Common myeloid progenitor, CD34-positive (primary cell): ENCODE results near the gene SPSB4.

ENCODE experiments used
- CTCF ChIA-PET: fragments of 350-600 bp; sonication (Branson Sonifier 250); formaldehyde crosslinking; loops from one replicate; lab custom pipeline; 2021; ENCODE audit warnings: antibody characterized with exemption; lab: Charles Lee
- POLR2A ChIA-PET: fragments of 350-600 bp; sonication (Branson Sonifier 250); formaldehyde crosslinking; loops from one replicate; lab custom pipeline; 2021; ENCODE audit warnings: antibody characterized with exemption; lab: Charles Lee
- DNase-seq, 3 donors: peaks; one replicate each; pipeline versions ENCODE4 v3.0.0 to v3.0.0-alpha.2; 2013
- H3K27ac ChIP-seq, 2 experiments: 1 replicate in 1 of 2; 2 replicates in 1 of 2; pipeline ENCODE4 v1.7.0; 2013; ENCODE audit warnings: inconsistent platforms in 2 of 2, low read length in 2 of 2, mild to moderate bottlenecking in 2 of 2, low read depth in 1 of 2, moderate library complexity in 1 of 2; ENCODE audit not compliant: severe bottlenecking in 2 of 2, insufficient read depth in 1 of 2, poor library complexity in 1 of 2
- H3K27me3 ChIP-seq, 5 experiments: replicated peaks in 2 of 5; 1 replicate in 3 of 5; 2 replicates in 2 of 5; pipeline versions ENCODE4 v1.6.1 to v1.7.0; 2013; ENCODE audit warnings: low read length in 4 of 5, mild to moderate bottlenecking in 2 of 5, moderate library complexity in 2 of 5, inconsistent platforms in 1 of 5; ENCODE audit not compliant: insufficient read depth in 5 of 5, control insufficient read depth in 4 of 5
- H3K36me3 ChIP-seq, 4 experiments: 1 replicate in 2 of 4; 2 replicates in 2 of 4; pipeline versions ENCODE4 v1.6.1 to v1.7.0; 2013; ENCODE audit warnings: low read length in 3 of 4, control low read depth in 1 of 4, mild to moderate bottlenecking in 1 of 4; ENCODE audit not compliant: control insufficient read depth in 4 of 4, insufficient read depth in 4 of 4
- H3K4me1 ChIP-seq, 4 experiments: 1 replicate in 3 of 4; 2 replicates in 1 of 4; pipeline versions ENCODE4 v1.6.1 to v1.7.1; 2013; ENCODE audit warnings: low read length in 3 of 4, mild to moderate bottlenecking in 3 of 4, control low read depth in 1 of 4, inconsistent platforms in 1 of 4, moderate library complexity in 1 of 4; ENCODE audit not compliant: control insufficient read depth in 4 of 4, insufficient read depth in 4 of 4; ENCODE audit errors: control extremely low read depth in 1 of 4
- H3K4me3 ChIP-seq, 7 experiments: 1 replicate in 4 of 7; 2 replicates in 3 of 7; pipeline versions ENCODE4 v1.5.1 to v1.7.0; 2013; ENCODE audit warnings: mild to moderate bottlenecking in 7 of 7, low read length in 6 of 7, moderate library complexity in 6 of 7, inconsistent platforms in 2 of 7, low read depth in 2 of 7, control low read depth in 1 of 7; ENCODE audit not compliant: insufficient read depth in 4 of 7, control insufficient read depth in 1 of 7; ENCODE audit errors: extremely low read depth in 1 of 7
- H3K9me3 ChIP-seq, 5 experiments: 1 replicate in 4 of 5; 2 replicates in 1 of 5; pipeline versions ENCODE4 v1.6.1 to v1.7.1; 2013; ENCODE audit warnings: low read length in 4 of 5, mild to moderate bottlenecking in 2 of 5, inconsistent platforms in 1 of 5, low read depth in 1 of 5, moderate library complexity in 1 of 5; ENCODE audit not compliant: control insufficient read depth in 4 of 5, insufficient read depth in 2 of 5; ENCODE audit errors: control extremely low read depth in 1 of 5
- WGBS: methylation state at CpG from one replicate; pipeline ENCODE4 v1.1.5; 2013; ENCODE audit not compliant: insufficient coverage; 5-methylcytosine and 5-hydroxymethylcytosine counted together

Gene SPSB4

GRCh38 chr3:141106842-141107241 lies 55.7 kb downstream of the SPSB4 start:
- DNase-seq: no peak
- 100% methylated on average over 1 of the region's 2 CpGs for WGBS
- Histone ChIP-seq H3K9me3 (peaks cover 0 to 3% (median 0%) of the 10 kb centered on the region in 5 experiments), H3K27ac (no peak overlapping the region), H3K4me1 (peaks cover 0 to 6% (median 2%) of the 10 kb centered on the region in 4 experiments), H3K4me3 (no peak overlapping the region), H3K27me3 (peaks cover 0 to 2% (median 0%) of the 10 kb centered on the region in 5 experiments), H3K36me3 (no peaks in the 10 kb centered on the region)
- ChIA-PET POLR2A (no interaction called here), CTCF (interaction anchor here (1.3 to 1.5 kb wide), 2 partner anchors 9 to 195 kb away, joined by 3 to 5 read pairs; no protein-coding TSS in a partner anchor)

GRCh38 chr3:141108039-141108438 lies 56.9 kb downstream of the SPSB4 start:
- DNase-seq: no peak
- Histone ChIP-seq H3K4me3 (no peak overlapping the region), H3K9me3 (peaks cover 0 to 3% (median 0%) of the 10 kb centered on the region in 5 experiments), H3K4me1 (peaks cover 0 to 6% (median 2%) of the 10 kb centered on the region in 4 experiments), H3K27ac (no peak overlapping the region), H3K36me3 (no peaks in the 10 kb centered on the region), H3K27me3 (peaks cover 0 to 2% (median 0%) of the 10 kb centered on the region in 5 experiments)
- POLR2A ChIA-PET: no interaction called here
- CTCF ChIA-PET: interaction anchor here (1.8 kb wide), 1 partner anchor 84 kb away, joined by 5 read pairs; no protein-coding TSS in a partner anchor
- 100% methylated on average over 5 of the region's 6 CpGs for WGBS

GRCh38 chr3:141109751-141110150 lies 58.6 kb downstream of the SPSB4 start:
- CTCF ChIA-PET: interaction anchor here (1.0 to 2.2 kb wide), 3 partner anchors 60 to 99 kb away, joined by 3 to 5 read pairs (median 5); no protein-coding TSS in a partner anchor
- WGBS: 94% methylated on average over 6 of the region's 7 CpGs
- no peak for DNase-seq

GRCh38 chr3:141110322-141110721 lies 59.2 kb downstream of the SPSB4 start:
- POLR2A ChIA-PET: no interaction called here
- Histone ChIP-seq H3K27ac (no peak overlapping the region), H3K9me3 (peaks cover 0 to 3% (median 0%) of the 10 kb centered on the region in 5 experiments), H3K36me3 (no peaks in the 10 kb centered on the region), H3K4me1 (peaks cover 0 to 6% (median 2%) of the 10 kb centered on the region in 4 experiments), H3K4me3 (no peak overlapping the region), H3K27me3 (peaks cover 0 to 2% (median 0%) of the 10 kb centered on the region in 5 experiments)
- no peak for DNase-seq
- CTCF ChIA-PET: interaction anchor here (1.0 to 2.2 kb wide), 3 partner anchors 11 to 100 kb away, joined by 3 to 5 read pairs (median 3); no protein-coding TSS in a partner anchor

More at GRCh38 chr3:141109751-141110150, 58.6 kb downstream of the SPSB4 start:
- POLR2A ChIA-PET: no interaction called here
- peaks cover 0 to 6% (median 2%) of the 10 kb centered on the region in 4 experiments for H3K4me1 ChIP-seq
- H3K27me3 ChIP-seq: peaks cover 0 to 2% (median 0%) of the 10 kb centered on the region in 5 experiments
- H3K36me3 ChIP-seq: no peaks in the 10 kb centered on the region
- H3K27ac ChIP-seq: no peak overlapping the region
- peaks cover 0 to 3% (median 0%) of the 10 kb centered on the region in 5 experiments for H3K9me3 ChIP-seq
- no peak overlapping the region for H3K4me3 ChIP-seq

GRCh38 chr3:141111364-141112155 lies 60.4 kb downstream of the SPSB4 start:
- 51% methylated on average over 10 of the region's 12 CpGs for WGBS

GRCh38 chr3:141112686-141113297 lies 61.6 kb downstream of the SPSB4 start:
- H3K27ac ChIP-seq: no peak overlapping the region
- no peak overlapping the region for H3K4me3 ChIP-seq
- DNase-seq: no peak
- ChIA-PET POLR2A (no interaction called here), CTCF (interaction anchor here (0.6 to 3.0 kb wide), 2 partner anchors 9 to 103 kb away, joined by 3 to 13 read pairs; no protein-coding TSS in a partner anchor)
- H3K4me1 ChIP-seq: peaks cover 0 to 6% (median 2%) of the 10 kb centered on the region in 4 experiments
- 100% methylated on average over 1 of the region's 3 CpGs for WGBS
- peaks cover 0 to 2% (median 0%) of the 10 kb centered on the region in 5 experiments for H3K27me3 ChIP-seq
- no peaks in the 10 kb centered on the region for H3K36me3 ChIP-seq
- peaks cover 0 to 3% (median 0%) of the 10 kb centered on the region in 5 experiments for H3K9me3 ChIP-seq

More at GRCh38 chr3:141111364-141112155, 60.4 kb downstream of the SPSB4 start:
- peaks cover 0 to 2% (median 0%) of the 10 kb centered on the region in 5 experiments for H3K27me3 ChIP-seq
- H3K36me3 ChIP-seq: no peaks in the 10 kb centered on the region
- DNase-seq: no peak
- H3K27ac ChIP-seq: no peak overlapping the region
- no peak overlapping the region for H3K4me3 ChIP-seq
- POLR2A ChIA-PET: no interaction called here
- CTCF ChIA-PET: interaction anchor here (0.6 to 2.2 kb wide), 3 partner anchors 12 to 102 kb away, joined by 3 to 5 read pairs (median 3); no protein-coding TSS in a partner anchor
- peaks cover 0 to 3% (median 0%) of the 10 kb centered on the region in 5 experiments for H3K9me3 ChIP-seq
- peaks cover 0 to 6% (median 2%) of the 10 kb centered on the region in 4 experiments for H3K4me1 ChIP-seq
